Stomach (tissue), 9 donors: Measurements from ENCODE around the gene CLTCL1. TPM values are rescaled to one million over a fixed set of nuclear protein-coding genes. Genes with fewer than 3 reads are reported as not detected.

Experiments used
- DNase-seq, 2 donors: peaks; one replicate each; pipeline versions ENCODE4 v3.0.0 to v3.0.0-alpha.2; 2013 to 2019
- H3K27ac ChIP-seq, 5 donors: fragments of 200-600 bp in 4 of 5; sonication (generic) in 4 of 5; one replicate each; pipeline ENCODE4 v1.5.1; 2013 to 2019; ENCODE audit warnings: mild to moderate bottlenecking in 1 of 5, moderate library complexity in 1 of 5
- H3K27me3 ChIP-seq, 3 donors: fragments of 200-600 bp; sonication (generic); one replicate each; pipeline ENCODE4 v1.5.1; 2017 to 2019; ENCODE audit warnings: mixed run types in 1 of 3
- H3K36me3 ChIP-seq, 4 donors: fragments of 200-600 bp; sonication (generic); 1 replicate in 3 of 4; 2 replicates in 1 of 4; pipeline ENCODE4 v1.5.1; 2016 to 2019
- H3K4me1 ChIP-seq, 4 donors: fragments of 200-600 bp; sonication (generic); one replicate each; pipeline ENCODE4 v1.5.1; 2016 to 2019
- H3K4me3 ChIP-seq, 4 donors: fragments of 200-600 bp; sonication (generic) in 3 of 4; one replicate each; pipeline ENCODE4 v1.5.1; 2016 to 2019; ENCODE audit warnings: mild to moderate bottlenecking in 1 of 4
- H3K9me3 ChIP-seq, 4 donors: fragments of 200-600 bp; sonication (generic); one replicate each; pipeline ENCODE4 v1.5.1; 2016 to 2019
- EP300 ChIP-seq: sonication (generic); formaldehyde crosslinking; IDR thresholded peaks from one replicate; pipeline ENCODE4 v1.6.1; 2017; ENCODE audit warnings: antibody characterized with exemption
- POLR2A ChIP-seq, 4 donors: fragments of 450-650 bp; IDR thresholded peaks; one replicate each; pipeline ENCODE4 v1.6.1; 2016; ENCODE audit warnings: antibody characterized with exemption in 4 of 4, control low read depth in 2 of 4, mild to moderate bottlenecking in 1 of 4, moderate library complexity in 1 of 4
- POLR2AphosphoS5 ChIP-seq, 3 donors: sonication (generic); formaldehyde crosslinking; IDR thresholded peaks; one replicate each; pipeline ENCODE4 v1.6.1; 2016; ENCODE audit warnings: antibody characterized with exemption in 3 of 3
- WGBS, 5 donors: extraction: QIAGEN DNeasy Blood & Tissue Kit in 3 of 5; methylation state at CpG; one replicate each; pipeline versions ENCODE4 v1.1.5 to v1.1.7; 2013 to 2018; 5-methylcytosine and 5-hydroxymethylcytosine counted together
- intact Hi-C: fragments of 100-400 bp; cut with DNase I; formaldehyde crosslinking; loops from one replicate; pipeline ENCODE4 v1.15.1; 2023; ENCODE audit warnings: low total_unique reads
- polyA plus RNA-seq, 3 donors: library from polyadenylated mRNA; stranded (reverse); fragments of 200-250 nt; gene quantifications; one replicate each; pipeline ENCODE4 v1.2.3, GENCODE V29; 2013
- total RNA-seq, 5 donors: library from RNA; depleted of rRNA; stranded (reverse); fragments of >200 nt; gene quantifications; one replicate each; pipeline versions ENCODE4 v1.1.0 to v1.2.3, GENCODE V29; 2014 to 2016
- TF ChIP-seq, protein P1 (sequence below), 7 experiments: fragments of 450-650 bp in 4 of 7; fragments of 200-600 bp in 3 of 7; sonication (generic) in 3 of 7; IDR thresholded peaks; one replicate each; pipeline ENCODE4 v1.5.1; 2016 to 2019; ENCODE audit warnings: antibody characterized with exemption in 7 of 7, control low read depth in 2 of 7, mild to moderate bottlenecking in 1 of 7
- donor health status: healthy with polysubstance abuse.
- donor health status: Bipolar disorder and iron deficiency.
- donor health status: healthy.

Gene CLTCL1
- total and polyA plus RNA-seq, 8 donors = 3.0 to 10.1 (median 4.7) TPM

GRCh38 chr22:19178065-19178656 lies 113.4 kb downstream of the CLTCL1 start:
- intact Hi-C loops = no loop called here
- no peak for TF ChIP-seq EP300
- TF ChIP-seq POLR2A (IDR thresholded peaks at IDR 0.05) = no peak
- no peaks in the 10 kb centered on the region for H3K9me3 ChIP-seq
- DNase-seq = peak; percentile 60 to 84
- H3K27ac ChIP-seq = peak overlapping the region; percentile 92 to 98 (median 94)
- peaks cover 47 to 60% (median 56%) of the 10 kb centered on the region in 4 donors for H3K4me1 ChIP-seq
- WGBS, 5 donors = 0 to 2% (median 0%) methylated on average over 5 to 80 of the region's 80 CpGs
- no peaks in the 10 kb centered on the region for H3K27me3 ChIP-seq
- H3K36me3 ChIP-seq = peaks cover 0 to 4% (median 2%) of the 10 kb centered on the region in 4 donors
- peak overlapping the region; percentile 91 to 96 (median 94) for H3K4me3 ChIP-seq

DNA sequence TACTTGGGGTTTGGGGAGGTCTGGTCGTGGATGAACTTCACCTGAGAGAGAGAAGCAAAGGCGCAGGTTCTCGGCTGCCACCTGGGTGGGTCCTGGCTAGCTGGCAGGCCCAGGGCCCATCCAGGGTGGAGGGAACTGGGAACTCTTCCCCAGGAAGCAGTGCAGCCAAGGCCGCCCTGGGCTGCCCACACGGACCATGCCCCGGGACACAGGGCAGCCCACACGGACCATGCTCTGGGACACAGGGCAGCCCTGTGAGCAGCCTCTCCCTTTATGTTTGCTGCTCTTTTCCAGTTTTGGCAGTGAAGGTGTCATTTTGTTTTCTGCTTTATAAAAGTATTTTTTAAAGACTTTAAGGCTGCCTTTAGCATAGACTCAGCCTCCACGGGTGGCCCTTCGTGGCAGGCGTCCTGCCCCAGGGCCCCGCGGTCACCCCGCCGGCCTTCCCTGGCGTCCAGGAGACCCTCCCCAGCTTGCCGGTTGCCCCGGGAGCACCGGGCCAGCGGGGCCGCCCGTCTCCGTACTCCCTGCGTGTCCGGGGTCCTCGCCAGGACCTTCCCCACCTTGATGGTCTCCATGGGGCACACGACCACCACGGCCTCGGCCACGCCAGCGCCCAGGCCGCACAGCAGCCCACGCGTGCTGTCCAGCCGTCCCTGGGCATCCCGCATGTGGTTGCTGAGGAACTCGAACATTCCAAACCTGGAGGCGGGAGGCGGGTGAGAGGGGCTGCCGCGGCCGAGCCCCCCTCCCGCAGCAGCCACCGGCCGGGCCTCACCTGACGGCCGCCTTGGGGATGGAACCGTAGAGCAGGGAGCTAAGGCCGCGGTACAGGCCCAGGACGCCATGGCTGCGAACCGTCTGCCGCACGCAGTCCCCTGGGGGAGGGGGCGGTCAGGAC lies 114.1 kb downstream of the CLTCL1 start:
- intact Hi-C loops = no loop called here
- Histone ChIP-seq H3K4me3 (peak overlapping the region; percentile 91 to 96 (median 94)), H3K4me1 (peaks cover 54 to 68% (median 64%) of the 10 kb centered on the region in 4 donors), H3K9me3 (no peaks in the 10 kb centered on the region), H3K36me3 (peaks cover 0 to 4% (median 2%) of the 10 kb centered on the region in 4 donors), H3K27ac (peak overlapping the region; percentile 92 to 98 (median 94)), H3K27me3 (no peaks in the 10 kb centered on the region)
- TF ChIP-seq POLR2AphosphoS5 (IDR thresholded peaks at IDR 0.05) = no peak
- TF ChIP-seq POLR2A (IDR thresholded peaks at IDR 0.05) = no peak
- TF ChIP-seq, protein P1, sequence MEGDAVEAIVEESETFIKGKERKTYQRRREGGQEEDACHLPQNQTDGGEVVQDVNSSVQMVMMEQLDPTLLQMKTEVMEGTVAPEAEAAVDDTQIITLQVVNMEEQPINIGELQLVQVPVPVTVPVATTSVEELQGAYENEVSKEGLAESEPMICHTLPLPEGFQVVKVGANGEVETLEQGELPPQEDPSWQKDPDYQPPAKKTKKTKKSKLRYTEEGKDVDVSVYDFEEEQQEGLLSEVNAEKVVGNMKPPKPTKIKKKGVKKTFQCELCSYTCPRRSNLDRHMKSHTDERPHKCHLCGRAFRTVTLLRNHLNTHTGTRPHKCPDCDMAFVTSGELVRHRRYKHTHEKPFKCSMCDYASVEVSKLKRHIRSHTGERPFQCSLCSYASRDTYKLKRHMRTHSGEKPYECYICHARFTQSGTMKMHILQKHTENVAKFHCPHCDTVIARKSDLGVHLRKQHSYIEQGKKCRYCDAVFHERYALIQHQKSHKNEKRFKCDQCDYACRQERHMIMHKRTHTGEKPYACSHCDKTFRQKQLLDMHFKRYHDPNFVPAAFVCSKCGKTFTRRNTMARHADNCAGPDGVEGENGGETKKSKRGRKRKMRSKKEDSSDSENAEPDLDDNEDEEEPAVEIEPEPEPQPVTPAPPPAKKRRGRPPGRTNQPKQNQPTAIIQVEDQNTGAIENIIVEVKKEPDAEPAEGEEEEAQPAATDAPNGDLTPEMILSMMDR (IDR thresholded peaks at IDR 0.05) = no peak
- TF ChIP-seq EP300 = no peak
- DNase-seq = no peak
- 16 to 55% (median 25%) methylated on average over 15 to 55 of the region's 55 CpGs for WGBS, 5 donors

DNA sequence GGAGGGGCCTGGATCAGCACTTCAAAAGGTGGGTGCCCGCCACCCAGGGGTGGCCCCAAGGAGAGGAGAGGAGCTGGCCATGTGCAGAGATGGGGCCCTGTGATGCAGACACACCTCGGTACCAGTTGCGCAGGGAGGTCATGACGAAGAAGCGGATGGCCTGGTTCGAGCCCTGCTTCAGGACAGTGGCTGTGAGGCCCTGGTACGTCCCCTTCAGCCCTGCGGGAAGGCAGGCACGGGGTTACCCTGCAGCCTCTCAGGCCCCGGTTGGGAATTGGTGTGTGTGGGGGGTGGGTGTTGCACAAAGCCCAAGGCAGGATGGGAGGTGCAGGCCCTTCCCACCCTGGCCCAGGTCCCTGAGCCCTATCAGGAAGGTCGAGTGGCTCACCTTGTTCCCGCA lies 114.8 kb downstream of the CLTCL1 start:
- Histone ChIP-seq H3K27me3 (no peaks in the 10 kb centered on the region), H3K9me3 (no peaks in the 10 kb centered on the region), H3K4me3 (no peak overlapping the region), H3K27ac (no peak overlapping the region), H3K4me1 (peaks cover 58 to 73% (median 71%) of the 10 kb centered on the region in 4 donors), H3K36me3 (peaks cover 0 to 4% (median 2%) of the 10 kb centered on the region in 4 donors)
- 72 to 85% (median 75%) methylated on average over 7 to 12 of the region's 12 CpGs for WGBS, 5 donors
- no peak for TF ChIP-seq POLR2AphosphoS5 (IDR thresholded peaks at IDR 0.05)
- TF ChIP-seq, protein P1 (IDR thresholded peaks at IDR 0.05) = no peak
- intact Hi-C loops = no loop called here
- DNase-seq = no peak

GRCh38 chr22:19176175-19176643 lies 115.3 kb downstream of the CLTCL1 start:
- Histone ChIP-seq H3K27me3 (no peaks in the 10 kb centered on the region), H3K36me3 (peaks cover 0 to 4% (median 2%) of the 10 kb centered on the region in 4 donors), H3K4me3 (no peak overlapping the region), H3K4me1 (peaks cover 58 to 73% (median 71%) of the 10 kb centered on the region in 4 donors), H3K27ac (peak overlapping the region in 1 of 5 donors; percentile 8), H3K9me3 (no peaks in the 10 kb centered on the region)
- TF ChIP-seq POLR2A (IDR thresholded peaks at IDR 0.05) (no peak), POLR2AphosphoS5 (IDR thresholded peaks at IDR 0.05) (no peak), EP300 (no peak)
- TF ChIP-seq, protein P1 (IDR thresholded peaks at IDR 0.05) = no peak
- intact Hi-C loops = no loop called here
- 61 to 76% (median 63%) methylated on average over 10 to 12 of the region's 12 CpGs for WGBS, 5 donors
- no peak for DNase-seq
